ENCODE results near the gene AGAP1. TPM values are rescaled to one million over a fixed set of nuclear protein-coding genes. Genes with fewer than 3 reads are reported as not detected.

Gene AGAP1
- total RNA-seq, 2 experiments from 2014 or later: not detected

- Histone ChIP-seq H3K4me1 (ENCODE audit: insufficient read depth, low read length, poor library complexity, severe bottlenecking) (no peaks in the 10 kb centered on the region), H2AFZ (ENCODE audit: low read length) (no peak overlapping the region), H3K9me3 (ENCODE audit: low read length) (no peaks in the 10 kb centered on the region), H3K9me2 (ENCODE audit: insufficient read depth, low read length) (no peaks in the 10 kb centered on the region), H3K4me3 (ENCODE audit: low read depth, low read length, poor library complexity, severe bottlenecking) (no peak overlapping the region), H3K27ac (ENCODE audit: low read depth, low read length, poor library complexity, severe bottlenecking) (no peak overlapping the region), H3K36me3 (ENCODE audit: insufficient read depth, low read length) (no peaks in the 10 kb centered on the region), H4K20me1 (ENCODE audit: insufficient read depth, low read length) (no peaks in the 10 kb centered on the region), H3K4me2 (ENCODE audit: low read length) (no peak overlapping the region), H3K79me2 (ENCODE audit: insufficient read depth, low read depth, low read length) (no peaks in the 10 kb centered on the region)
- CTCF ChIA-PET (ENCODE audit: unreplicated experiment): no interaction called here
- TF ChIP-seq CTCF (conservative IDR thresholded peaks at IDR 0.05; ENCODE audit: low read length) (no peak), EZH2phosphoT487 (IDR thresholded peaks at IDR 0.05; ENCODE audit: borderline replicate concordance, low read depth, low read length) (no peak)
- intact Hi-C loops (cut with micrococcal nuclease; ENCODE audit: unreplicated experiment): no loop called here
- no TSS peak for BruUV-seq (replicated peaks)
- DNase-seq (ENCODE audit: low spot score): no peak
- POLR2A ChIA-PET: no interaction called here
These were observed 665.3 kb downstream of the AGAP1 start for GRCh38 chr2:236158969-236159777.

- ChIA-PET POLR2A (interaction anchor here (0.6 kb wide), 1 partner anchor 370 kb away, joined by 6 read pairs; no protein-coding TSS in a partner anchor), CTCF (ENCODE audit: unreplicated experiment) (no interaction called here)
- H4K20me1 ChIP-seq (ENCODE audit: insufficient read depth, low read length): no peaks in the 10 kb centered on the region
- intact Hi-C loops (cut with micrococcal nuclease; ENCODE audit: unreplicated experiment): no loop called here
- DNase-seq (ENCODE audit: low spot score): no peak
- no peaks in the 10 kb centered on the region for H3K9me3 ChIP-seq (ENCODE audit: low read length)
- H3K79me2 ChIP-seq (ENCODE audit: insufficient read depth, low read depth, low read length): no peaks in the 10 kb centered on the region
- H2AFZ ChIP-seq (ENCODE audit: low read length): no peak overlapping the region
- TF ChIP-seq CTCF (conservative IDR thresholded peaks at IDR 0.05; ENCODE audit: low read length) (no peak), EZH2phosphoT487 (IDR thresholded peaks at IDR 0.05; ENCODE audit: borderline replicate concordance, low read depth, low read length) (no peak)
- H3K9me2 ChIP-seq (ENCODE audit: insufficient read depth, low read length): no peaks in the 10 kb centered on the region
- H3K4me3 ChIP-seq (ENCODE audit: low read depth, low read length, poor library complexity, severe bottlenecking): no peak overlapping the region
- H3K4me1 ChIP-seq (ENCODE audit: insufficient read depth, low read length, poor library complexity, severe bottlenecking): no peaks in the 10 kb centered on the region
- no peak overlapping the region for H3K4me2 ChIP-seq (ENCODE audit: low read length)
- BruUV-seq (replicated peaks): no TSS peak
- H3K36me3 ChIP-seq (ENCODE audit: insufficient read depth, low read length): no peaks in the 10 kb centered on the region
- H3K27ac ChIP-seq (ENCODE audit: low read depth, low read length, poor library complexity, severe bottlenecking): no peak overlapping the region
These were observed 665.9 kb downstream of the AGAP1 start for GRCh38 chr2:236159778-236160170.

- H3K9me2 ChIP-seq (ENCODE audit: insufficient read depth, low read length): no peaks in the 10 kb centered on the region
- no peak overlapping the region for H2AFZ ChIP-seq (ENCODE audit: low read length)
- no peaks in the 10 kb centered on the region for H3K79me2 ChIP-seq (ENCODE audit: insufficient read depth, low read depth, low read length)
- no peak overlapping the region for H3K27ac ChIP-seq (ENCODE audit: low read depth, low read length, poor library complexity, severe bottlenecking)
- CTCF ChIA-PET (ENCODE audit: unreplicated experiment): no interaction called here
- no peak overlapping the region for H3K4me2 ChIP-seq (ENCODE audit: low read length)
- no peak overlapping the region for H3K4me3 ChIP-seq (ENCODE audit: low read depth, low read length, poor library complexity, severe bottlenecking)
- no TSS peak for BruUV-seq (replicated peaks)
- no peak for DNase-seq (ENCODE audit: low spot score)
- POLR2A ChIA-PET: interaction anchor here (0.6 kb wide), 1 partner anchor 371 kb away, joined by 6 read pairs; no protein-coding TSS in a partner anchor
- H3K4me1 ChIP-seq (ENCODE audit: insufficient read depth, low read length, poor library complexity, severe bottlenecking): no peaks in the 10 kb centered on the region
- H3K9me3 ChIP-seq (ENCODE audit: low read length): no peaks in the 10 kb centered on the region
- TF ChIP-seq CTCF (conservative IDR thresholded peaks at IDR 0.05; ENCODE audit: low read length) (no peak), EZH2phosphoT487 (IDR thresholded peaks at IDR 0.05; ENCODE audit: borderline replicate concordance, low read depth, low read length) (no peak)
- no peaks in the 10 kb centered on the region for H3K36me3 ChIP-seq (ENCODE audit: insufficient read depth, low read length)
- no peaks in the 10 kb centered on the region for H4K20me1 ChIP-seq (ENCODE audit: insufficient read depth, low read length)
- intact Hi-C loops (cut with micrococcal nuclease; ENCODE audit: unreplicated experiment): no loop called here
These were observed 666.7 kb downstream of the AGAP1 start for GRCh38 chr2:236160366-236161081.

Measured in OCI-LY7 (cell line).